ENCODE data around the gene PEAK1.

PEAK1 gene

GRCh38 chr15:77066971-77067690 lies 352.8 kb downstream of the PEAK1 start:
- DNase-seq (ENCODE audit: low read depth in 2 of 2): no peak

GRCh38 chr15:77064539-77065308 lies 355.2 kb downstream of the PEAK1 start:
- no peak for DNase-seq (ENCODE audit: low read depth in 2 of 2)

- DNase-seq (ENCODE audit: low read depth in 2 of 2): no peak
These were observed 355.8 kb downstream of the PEAK1 start for GRCh38 chr15:77064063-77064462.

GRCh38 chr15:77063249-77063648 lies 356.7 kb downstream of the PEAK1 start:
- DNase-seq (ENCODE audit: low read depth in 2 of 2): no peak

- DNase-seq (ENCODE audit: low read depth in 2 of 2): no peak
These were observed 359.4 kb downstream of the PEAK1 start for GRCh38 chr15:77060546-77060945.

- DNase-seq (ENCODE audit: low read depth in 2 of 2): no peak
These were observed 360.0 kb downstream of the PEAK1 start for GRCh38 chr15:77059786-77060361.

- DNase-seq (ENCODE audit: low read depth in 2 of 2): no peak
These were observed 361.4 kb downstream of the PEAK1 start for GRCh38 chr15:77058468-77058867.

GRCh38 chr15:77057685-77058084 lies 362.2 kb downstream of the PEAK1 start:
- no peak for DNase-seq (ENCODE audit: low read depth in 2 of 2)

- no peak for DNase-seq (ENCODE audit: low read depth in 2 of 2)
These were observed 362.8 kb downstream of the PEAK1 start for GRCh38 chr15:77057072-77057471.

- no peak for DNase-seq (ENCODE audit: low read depth in 2 of 2)
These were observed 366.2 kb downstream of the PEAK1 start for GRCh38 chr15:77053709-77054108.

- no peak for DNase-seq (ENCODE audit: low read depth in 2 of 2)
These were observed 367.3 kb downstream of the PEAK1 start for GRCh38 chr15:77052556-77052955.
